ENCODE results near the gene CSNK1A1L. TPM values are rescaled to one million over a fixed set of nuclear protein-coding genes. Genes with fewer than 3 reads are reported as not detected.

The CSNK1A1L gene
- total and polyA plus RNA-seq, 2 of the 4 experiments (the other 2 are of a cell fraction), result not detected

DNA sequence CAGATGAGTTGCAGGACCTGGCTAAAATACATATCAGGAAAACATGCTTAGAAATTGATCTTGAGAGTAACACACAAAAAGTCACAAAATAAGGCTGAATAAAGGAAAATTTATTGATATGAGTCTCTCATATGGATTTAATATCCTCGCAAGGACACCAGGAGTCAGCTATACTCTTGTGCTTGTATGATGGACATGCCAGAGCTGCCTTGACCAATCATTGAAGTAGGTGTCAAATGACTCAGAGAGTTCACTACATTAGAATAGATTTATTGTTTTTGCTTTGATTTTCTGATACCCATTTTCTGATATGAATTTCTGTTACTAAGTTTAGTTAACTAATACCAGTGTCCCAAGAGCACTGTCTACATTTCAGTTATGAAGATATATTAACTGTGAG is 37.4 kb upstream of the CSNK1A1L start:
- Histone ChIP-seq H3K23ac (ENCODE audit: low read depth, low read length) (no peak overlapping the region), H4K91ac (ENCODE audit: insufficient read depth, low read depth, low read length) (no peak overlapping the region), H3K14ac (replicated peaks; ENCODE audit: low read depth, low read length) (no peak overlapping the region), H2BK120ac (ENCODE audit: low read depth, low read length) (no peak overlapping the region), H3K36me3 (ENCODE audit: control insufficient read depth, insufficient read depth, low read length) (no peaks in the 10 kb centered on the region), H2BK5ac (ENCODE audit: low read depth, low read length, poor library complexity, severe bottlenecking) (no peak overlapping the region), H3K56ac (ENCODE audit: extremely low read depth, insufficient read depth, low read length) (no peak overlapping the region), H2BK15ac (ENCODE audit: low read depth, low read length) (no peak overlapping the region), H3K27me3 (ENCODE audit: control insufficient read depth, insufficient read depth, low read length) (no peaks in the 10 kb centered on the region), H3K4ac (ENCODE audit: low read depth, low read length) (no peak overlapping the region), H3K4me3 (ENCODE audit: insufficient read depth, low read depth, low read length) (no peak overlapping the region), H3K18ac (ENCODE audit: low read depth, low read length) (no peak overlapping the region), H3K9ac (ENCODE audit: low read depth, low read length) (no peak overlapping the region), H3K9me1 (ENCODE audit: insufficient read depth, low read length) (no peaks in the 10 kb centered on the region), H2AFZ (replicated peaks; ENCODE audit: low read length, poor library complexity) (no peak overlapping the region), H4K8ac (ENCODE audit: low read depth in 2 of 2, low read length in 2 of 2) (no peak overlapping the region), H3K79me1 (ENCODE audit: low read depth in 1 of 2, low read length in 2 of 2) (no peaks in the 10 kb centered on the region), H3K9me3 (ENCODE audit: control insufficient read depth, insufficient read depth, low read length) (no peaks in the 10 kb centered on the region; the same call in 1 of the 2 replicates), H2AK9ac (replicated peaks; ENCODE audit: low read depth, low read length, poor library complexity) (no peak overlapping the region), H4K20me1 (ENCODE audit: insufficient read depth, low read length) (no peaks in the 10 kb centered on the region), H4K5ac (ENCODE audit: low read depth, low read length) (no peak overlapping the region), H2BK20ac (ENCODE audit: low read depth, low read length) (no peak overlapping the region), H3K4me2 (ENCODE audit: low read depth, low read length) (no peak overlapping the region), H3K27ac (ENCODE audit: insufficient read depth, low read length) (no peak overlapping the region), H2AK5ac (ENCODE audit: low read depth, low read length) (no peak overlapping the region), H3K4me1 (ENCODE audit: control insufficient read depth, insufficient read depth, low read length) (peaks cover 5% of the 10 kb centered on the region; the same call in 1 of the 2 replicates)
- ChIA-PET CTCF (no interaction called here), POLR2A (ENCODE audit: unreplicated experiment) (no interaction called here)
- in situ Hi-C loops (cut with MboI; ENCODE audit: low sequenced_read_pairs), result no loop called here
- DNase-seq, result no peak
- no CpG with 5 or more reads among the region's 1 CpG for WGBS, 2 experiments (ENCODE audit: extremely low coverage in 2 of 2, insufficient read length in 1 of 2)
- TF ChIP-seq RFX5 (IDR thresholded peaks at IDR 0.05; ENCODE audit: low read depth, low read length), result no peak
- no peak for TF ChIP-seq BHLHE40 (IDR thresholded peaks at IDR 0.05; ENCODE audit: low read depth, low read length)
- TF ChIP-seq SMC3 (IDR thresholded peaks at IDR 0.05; ENCODE audit: low read depth, low read length), result no peak
- TF ChIP-seq, protein P1, sequence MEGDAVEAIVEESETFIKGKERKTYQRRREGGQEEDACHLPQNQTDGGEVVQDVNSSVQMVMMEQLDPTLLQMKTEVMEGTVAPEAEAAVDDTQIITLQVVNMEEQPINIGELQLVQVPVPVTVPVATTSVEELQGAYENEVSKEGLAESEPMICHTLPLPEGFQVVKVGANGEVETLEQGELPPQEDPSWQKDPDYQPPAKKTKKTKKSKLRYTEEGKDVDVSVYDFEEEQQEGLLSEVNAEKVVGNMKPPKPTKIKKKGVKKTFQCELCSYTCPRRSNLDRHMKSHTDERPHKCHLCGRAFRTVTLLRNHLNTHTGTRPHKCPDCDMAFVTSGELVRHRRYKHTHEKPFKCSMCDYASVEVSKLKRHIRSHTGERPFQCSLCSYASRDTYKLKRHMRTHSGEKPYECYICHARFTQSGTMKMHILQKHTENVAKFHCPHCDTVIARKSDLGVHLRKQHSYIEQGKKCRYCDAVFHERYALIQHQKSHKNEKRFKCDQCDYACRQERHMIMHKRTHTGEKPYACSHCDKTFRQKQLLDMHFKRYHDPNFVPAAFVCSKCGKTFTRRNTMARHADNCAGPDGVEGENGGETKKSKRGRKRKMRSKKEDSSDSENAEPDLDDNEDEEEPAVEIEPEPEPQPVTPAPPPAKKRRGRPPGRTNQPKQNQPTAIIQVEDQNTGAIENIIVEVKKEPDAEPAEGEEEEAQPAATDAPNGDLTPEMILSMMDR (conservative IDR thresholded peaks at IDR 0.05; ENCODE audit: low read depth, low read length), result no peak
- no peak for TF ChIP-seq FOS (IDR thresholded peaks at IDR 0.05; ENCODE audit: low read depth, low read length)
- no peak for TF ChIP-seq MXI1 (IDR thresholded peaks at IDR 0.05; ENCODE audit: borderline replicate concordance, low read depth, low read length)
- intact Hi-C loops (cut with micrococcal nuclease), result no loop called here
- no TSS peak for BruUV-seq (replicated peaks)
- no peak for ATAC-seq (ENCODE audit: low read depth)
- dilution Hi-C loops (cut with HindIII; ENCODE audit: low sequenced_read_pairs, unreplicated experiment), result no loop called here

Measured in IMR-90 (cell line).